Measurements from ENCODE around the gene P4HB.

Gene P4HB

GRCh38 chr17:81859906-81860755 lies at the start of gene P4HB:
Gene P4HB, minus strand, starts transcription at chr17:81860535. Its CDS starts 64 bp downstream, at chr17:81860471.
- DNase-seq = no peak

GRCh38 chr17:81909231-81909630 lies 48.9 kb upstream of the P4HB start:
- no peak for DNase-seq

GRCh38 chr17:81908793-81909192 lies 48.5 kb upstream of the P4HB start:
- no peak for DNase-seq

- no peak for DNase-seq
Observed at GRCh38 chr17:81907219-81908145, 47.1 kb upstream of the P4HB start.

- no peak for DNase-seq
Observed at GRCh38 chr17:81906476-81907218, 46.3 kb upstream of the P4HB start.

GRCh38 chr17:81905993-81906392 lies 45.7 kb upstream of the P4HB start:
- DNase-seq = no peak

GRCh38 chr17:81905424-81905875 lies 45.1 kb upstream of the P4HB start:
- no peak for DNase-seq

GRCh38 chr17:81904600-81905423 lies 44.5 kb upstream of the P4HB start:
- no peak for DNase-seq

GRCh38 chr17:81903896-81904599 lies 43.7 kb upstream of the P4HB start:
- no peak for DNase-seq

GRCh38 chr17:81903415-81903831 lies 43.1 kb upstream of the P4HB start:
- DNase-seq = no peak

GRCh38 chr17:81902653-81903414 lies 42.5 kb upstream of the P4HB start:
- DNase-seq = no peak

- DNase-seq = no peak
Observed at GRCh38 chr17:81902023-81902652, 41.8 kb upstream of the P4HB start, which contains the start of gene NPB. Gene NPB, plus strand, starts transcription at chr17:81902238. Its CDS starts 40 bp downstream, at chr17:81902278.

GRCh38 chr17:81901167-81902022 lies 41.1 kb upstream of the P4HB start:
- DNase-seq = no peak

GRCh38 chr17:81900181-81900820 lies 40.0 kb upstream of the P4HB start:
- no peak for DNase-seq

- no peak for DNase-seq
Observed at GRCh38 chr17:81899514-81900166, 39.3 kb upstream of the P4HB start.

GRCh38 chr17:81898885-81899284 lies 38.5 kb upstream of the P4HB start:
- DNase-seq = no peak

GRCh38 chr17:81898029-81898866 lies 37.9 kb upstream of the P4HB start:
- DNase-seq = no peak

All from NCI-H2227 treated with DMSO at 0.1 percent for 48 hours (cell line).